Stimulated activated CD4-positive, alpha-beta T cell treated with anti-CD3 and anti-CD28 coated beads, Interleukin-4, amount 100 ng/mL, for 1 hour (primary cell): Measurements from ENCODE around the gene TAF1.
A peak's percentile ranks its signal among the peaks of the same experiment; 100 is the strongest.
"Not testable (repeated sequence)": the region's sequence is repeated elsewhere in the genome, so short reads cannot be mapped to it uniquely, and the experiment has no call there.

Source experiments
- DNase-seq: peaks from one replicate; pipeline ENCODE4 v3.0.0-alpha.2; 2020

The TAF1 gene, protein sequence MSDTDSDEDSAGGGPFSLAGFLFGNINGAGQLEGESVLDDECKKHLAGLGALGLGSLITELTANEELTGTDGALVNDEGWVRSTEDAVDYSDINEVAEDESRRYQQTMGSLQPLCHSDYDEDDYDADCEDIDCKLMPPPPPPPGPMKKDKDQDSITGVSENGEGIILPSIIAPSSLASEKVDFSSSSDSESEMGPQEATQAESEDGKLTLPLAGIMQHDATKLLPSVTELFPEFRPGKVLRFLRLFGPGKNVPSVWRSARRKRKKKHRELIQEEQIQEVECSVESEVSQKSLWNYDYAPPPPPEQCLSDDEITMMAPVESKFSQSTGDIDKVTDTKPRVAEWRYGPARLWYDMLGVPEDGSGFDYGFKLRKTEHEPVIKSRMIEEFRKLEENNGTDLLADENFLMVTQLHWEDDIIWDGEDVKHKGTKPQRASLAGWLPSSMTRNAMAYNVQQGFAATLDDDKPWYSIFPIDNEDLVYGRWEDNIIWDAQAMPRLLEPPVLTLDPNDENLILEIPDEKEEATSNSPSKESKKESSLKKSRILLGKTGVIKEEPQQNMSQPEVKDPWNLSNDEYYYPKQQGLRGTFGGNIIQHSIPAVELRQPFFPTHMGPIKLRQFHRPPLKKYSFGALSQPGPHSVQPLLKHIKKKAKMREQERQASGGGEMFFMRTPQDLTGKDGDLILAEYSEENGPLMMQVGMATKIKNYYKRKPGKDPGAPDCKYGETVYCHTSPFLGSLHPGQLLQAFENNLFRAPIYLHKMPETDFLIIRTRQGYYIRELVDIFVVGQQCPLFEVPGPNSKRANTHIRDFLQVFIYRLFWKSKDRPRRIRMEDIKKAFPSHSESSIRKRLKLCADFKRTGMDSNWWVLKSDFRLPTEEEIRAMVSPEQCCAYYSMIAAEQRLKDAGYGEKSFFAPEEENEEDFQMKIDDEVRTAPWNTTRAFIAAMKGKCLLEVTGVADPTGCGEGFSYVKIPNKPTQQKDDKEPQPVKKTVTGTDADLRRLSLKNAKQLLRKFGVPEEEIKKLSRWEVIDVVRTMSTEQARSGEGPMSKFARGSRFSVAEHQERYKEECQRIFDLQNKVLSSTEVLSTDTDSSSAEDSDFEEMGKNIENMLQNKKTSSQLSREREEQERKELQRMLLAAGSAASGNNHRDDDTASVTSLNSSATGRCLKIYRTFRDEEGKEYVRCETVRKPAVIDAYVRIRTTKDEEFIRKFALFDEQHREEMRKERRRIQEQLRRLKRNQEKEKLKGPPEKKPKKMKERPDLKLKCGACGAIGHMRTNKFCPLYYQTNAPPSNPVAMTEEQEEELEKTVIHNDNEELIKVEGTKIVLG (N-terminal part only)

DNA sequence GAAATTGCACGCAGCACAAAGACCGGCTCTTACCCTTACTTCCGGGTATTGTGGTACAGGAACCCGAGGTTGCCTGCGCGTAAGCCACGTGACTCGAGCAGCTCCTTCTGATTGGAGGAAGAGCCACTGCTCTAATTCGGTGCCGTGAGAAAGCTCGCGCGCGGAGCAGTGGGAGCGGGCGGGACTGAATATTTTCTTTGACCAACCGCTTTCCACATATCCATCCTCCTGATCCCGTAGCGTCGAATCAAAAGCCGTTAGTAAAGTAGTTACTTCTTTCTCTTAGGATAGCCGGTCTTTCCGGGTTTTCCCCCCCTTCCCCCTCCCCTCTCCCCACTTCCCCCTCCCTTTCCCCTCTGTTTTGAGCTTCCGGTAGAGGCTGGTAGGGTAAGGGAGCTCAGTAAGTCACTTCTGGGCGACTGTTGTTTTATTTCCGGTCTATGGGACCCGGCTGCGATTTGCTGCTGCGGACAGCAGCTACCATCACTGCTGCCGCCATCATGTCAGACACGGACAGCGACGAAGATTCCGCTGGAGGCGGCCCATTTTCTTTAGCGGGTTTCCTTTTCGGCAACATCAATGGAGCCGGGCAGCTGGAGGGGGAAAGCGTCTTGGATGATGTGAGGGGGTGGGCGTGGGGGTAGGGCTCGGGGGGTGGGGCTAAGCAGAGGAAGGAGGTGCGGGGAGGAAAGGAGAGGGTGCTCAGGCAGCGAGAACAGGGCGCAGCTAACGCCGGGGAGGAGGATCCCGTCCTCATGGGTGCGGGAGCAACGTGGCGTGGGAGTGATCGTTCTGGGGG is at the start of gene TAF1:
Gene TAF1 (plus strand): TSS at position 483 of the 799 bp plus-strand sequence. CDS start 18 bp downstream, at position 501.
- peak; percentile 86 for DNase-seq

GRCh38 chrX:71316959-71317358 is 49.2 kb upstream of the TAF1 start:
- DNase-seq, result not testable (repeated sequence)

DNA sequence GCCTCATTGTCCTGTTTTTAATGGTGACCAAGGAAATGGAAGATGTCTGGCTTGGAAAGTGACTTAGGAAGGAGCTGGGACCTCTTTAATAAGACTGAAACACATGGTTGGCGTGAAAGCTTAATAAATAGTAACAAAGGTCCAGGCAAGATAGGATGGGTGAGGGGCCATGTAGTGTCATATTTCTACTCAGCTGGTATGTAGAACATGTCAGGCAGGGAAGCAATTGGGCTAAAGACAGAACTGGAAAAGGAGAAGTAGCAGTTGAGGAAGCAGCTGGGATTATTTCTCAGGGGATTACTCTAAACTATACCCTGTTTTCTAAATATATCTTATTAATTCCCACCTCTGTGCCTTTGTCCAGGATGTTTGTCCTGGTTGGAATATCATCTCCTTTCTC is 46.0 kb upstream of the TAF1 start:
- no peak for DNase-seq

DNA sequence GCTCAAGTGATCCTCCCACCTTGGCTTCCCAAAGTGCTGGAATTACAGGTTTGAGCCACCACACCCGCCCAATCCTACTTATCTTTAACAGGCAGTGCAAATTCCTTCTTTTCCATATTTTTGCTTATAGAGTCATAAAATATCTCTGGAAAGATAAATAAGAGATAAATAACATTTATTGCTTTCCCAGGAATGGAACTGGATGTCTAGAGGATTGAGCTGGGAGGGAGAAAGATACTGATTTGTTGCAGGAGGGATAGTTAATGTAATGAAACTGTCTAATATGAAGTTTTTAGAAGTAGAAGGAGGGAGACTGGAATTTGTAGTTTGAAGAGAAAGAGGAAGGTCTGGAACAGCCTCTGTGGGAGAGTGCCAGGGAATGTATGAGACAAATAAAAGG is 44.4 kb upstream of the TAF1 start:
- no peak for DNase-seq

DNA sequence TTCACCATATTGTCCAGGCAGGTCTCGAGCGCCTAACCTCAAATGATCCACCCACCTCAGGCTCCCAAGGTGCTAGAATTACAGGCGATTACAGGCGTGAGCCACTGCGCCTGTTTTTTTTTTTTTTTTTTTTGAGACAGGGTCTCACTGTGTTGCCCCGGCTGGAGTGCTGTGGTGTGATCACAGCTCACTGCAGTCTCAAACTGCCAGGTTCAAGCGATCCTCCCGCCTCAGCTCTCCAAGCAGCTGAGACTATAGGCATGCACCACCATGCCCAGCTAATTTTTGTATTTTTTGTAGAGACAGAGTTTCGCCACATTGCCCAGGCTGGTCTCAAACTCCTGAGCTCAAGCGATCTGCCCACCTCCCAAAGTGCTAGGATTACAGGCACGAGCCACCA is 41.7 kb upstream of the TAF1 start:
- DNase-seq, result not testable (repeated sequence)

- DNase-seq, result no peak
Observed at GRCh38 chrX:71326394-71326793, 39.8 kb upstream of the TAF1 start.

DNA sequence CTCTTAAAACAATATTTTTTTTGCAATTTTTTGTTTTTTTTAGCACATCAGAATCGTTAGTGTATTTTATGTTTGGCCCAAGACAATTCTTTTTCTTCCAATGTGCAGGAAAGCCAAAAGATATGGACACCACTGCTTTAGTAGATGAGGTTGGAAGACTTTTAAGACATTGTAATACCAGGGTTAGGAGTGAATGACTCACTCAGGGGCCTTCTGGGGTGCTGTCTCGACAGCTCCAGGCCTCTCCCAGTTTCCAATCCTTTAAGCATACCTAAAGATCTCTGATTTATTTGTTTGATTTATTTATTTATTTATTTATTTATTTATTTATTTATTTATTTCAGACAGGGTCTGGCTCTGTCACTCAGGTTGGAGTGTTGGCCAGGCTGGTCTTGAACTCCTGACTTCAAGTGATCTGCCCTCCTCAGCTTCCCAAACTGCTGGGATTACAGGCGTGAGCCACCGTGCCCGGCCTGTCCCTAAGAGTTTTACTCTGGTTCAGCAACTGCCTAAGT is 16.9 kb upstream of the TAF1 start:
- DNase-seq, result not testable (repeated sequence)

DNA sequence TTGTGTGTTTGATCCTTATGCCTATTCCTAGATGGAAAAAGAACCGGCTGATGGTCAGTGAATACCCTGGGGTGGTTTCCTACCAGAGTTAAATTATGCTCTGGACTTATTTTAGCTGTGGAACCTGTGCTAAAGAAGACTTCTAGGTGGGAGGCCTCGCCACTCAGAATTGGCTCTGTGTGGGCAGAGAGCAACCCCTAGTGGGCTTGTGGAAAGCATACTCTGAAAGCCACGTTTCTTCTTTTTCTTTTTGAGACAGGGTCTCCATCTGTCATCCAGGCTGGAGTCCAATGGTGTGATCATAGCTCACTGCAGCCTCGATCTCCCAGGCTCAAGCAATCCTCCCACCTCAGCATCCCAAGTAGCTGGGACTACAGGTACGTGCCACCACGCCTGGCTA is 16.3 kb upstream of the TAF1 start:
- not testable (repeated sequence) for DNase-seq

GRCh38 chrX:71352439-71352838 is 13.7 kb upstream of the TAF1 start:
- not testable (repeated sequence) for DNase-seq

DNA sequence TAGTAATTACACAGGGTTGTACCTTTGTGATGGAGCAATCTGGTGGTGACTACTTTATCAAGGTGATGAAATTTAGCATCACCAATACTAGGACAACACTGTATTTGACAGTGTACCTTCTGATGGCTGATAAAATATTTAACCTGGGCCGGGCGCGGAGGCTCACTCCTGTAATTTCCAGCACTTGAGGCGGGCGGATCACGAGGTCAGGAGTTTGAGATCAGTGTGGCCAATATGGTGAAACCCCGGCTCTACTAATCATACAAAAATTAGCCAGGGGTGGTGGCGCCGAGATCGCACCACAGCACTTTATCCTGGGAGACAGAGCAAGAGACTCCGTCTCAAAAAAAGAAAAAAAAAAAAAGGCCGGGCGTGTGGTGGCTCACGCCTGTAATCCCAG is 1.9 kb upstream of the TAF1 start:
- DNase-seq, result no peak

GRCh38 chrX:71365356-71365874 is 742 bp upstream of the TAF1 start:
- no peak for DNase-seq

- DNase-seq, result peak; percentile 35
Observed at GRCh38 chrX:71366674-71367256, 608 bp downstream of the TAF1 start.

GRCh38 chrX:71367396-71367795 is 1.2 kb downstream of the TAF1 start:
- peak; percentile 13 for DNase-seq

DNA sequence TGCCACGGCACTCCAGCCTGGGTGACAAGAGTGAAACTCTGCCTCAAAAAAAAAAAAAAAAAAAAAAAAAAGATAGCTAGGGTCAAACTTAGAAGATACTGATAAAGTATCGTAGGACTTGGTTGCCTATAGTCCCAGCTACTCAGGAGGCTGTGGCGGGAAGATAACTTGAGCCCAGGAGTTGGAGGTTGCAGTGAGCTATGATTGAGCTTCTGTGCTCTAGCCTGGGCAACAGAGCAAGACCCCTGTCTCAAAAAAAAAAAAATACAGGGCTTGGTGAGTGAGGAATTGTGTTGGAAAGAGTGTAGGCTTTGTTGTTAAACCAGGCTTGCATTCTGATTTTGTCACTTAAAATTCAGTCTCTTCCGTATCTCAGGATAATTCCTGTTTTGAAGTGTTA is 6.2 kb downstream of the TAF1 start:
- no peak for DNase-seq

DNA sequence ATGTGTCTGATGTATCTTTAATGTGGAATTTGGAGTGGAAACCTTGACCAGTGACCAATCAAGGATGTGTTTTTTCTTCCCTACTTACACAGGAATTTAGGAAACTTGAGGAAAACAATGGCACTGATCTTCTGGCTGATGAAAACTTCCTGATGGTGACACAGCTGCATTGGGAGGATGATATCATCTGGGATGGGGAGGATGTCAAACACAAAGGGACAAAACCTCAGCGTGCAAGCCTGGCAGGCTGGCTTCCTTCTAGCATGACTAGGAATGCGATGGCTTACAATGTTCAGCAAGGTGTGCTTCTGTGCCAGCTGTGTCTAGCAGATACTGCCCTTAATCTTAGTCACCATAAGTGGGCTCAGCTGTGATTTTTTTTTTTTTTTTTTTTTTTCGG is 12.6 kb downstream of the TAF1 start:
- DNase-seq, result no peak

GRCh38 chrX:71391725-71392124 is 25.6 kb downstream of the TAF1 start:
- not testable (repeated sequence) for DNase-seq

GRCh38 chrX:71393919-71394318 is 27.8 kb downstream of the TAF1 start:
- DNase-seq, result no peak

DNA sequence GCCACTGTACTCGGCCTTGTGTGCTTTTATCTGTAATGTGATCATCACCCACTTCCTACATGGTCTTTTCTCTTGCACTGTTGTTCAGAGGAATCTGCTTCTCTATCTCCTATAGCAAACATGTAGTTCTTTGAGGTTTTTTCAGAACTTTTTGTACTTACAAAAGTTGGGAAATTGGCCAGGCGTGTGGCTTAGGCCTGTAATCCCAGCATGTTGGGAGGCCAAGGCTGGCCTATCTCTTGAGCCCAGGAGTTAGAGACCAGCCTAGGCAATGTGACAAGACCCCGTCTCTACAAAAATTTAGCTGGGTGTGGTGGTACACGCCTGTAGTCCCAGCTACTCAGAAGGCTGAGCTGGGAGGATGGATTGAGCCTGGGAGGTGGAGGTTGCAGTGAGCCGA is 30.4 kb downstream of the TAF1 start:
- no peak for DNase-seq

- DNase-seq, result no peak
Observed at GRCh38 chrX:71400710-71401109, 34.6 kb downstream of the TAF1 start.

GRCh38 chrX:71416260-71416659 is 50.1 kb downstream of the TAF1 start:
- not testable (repeated sequence) for DNase-seq

DNA sequence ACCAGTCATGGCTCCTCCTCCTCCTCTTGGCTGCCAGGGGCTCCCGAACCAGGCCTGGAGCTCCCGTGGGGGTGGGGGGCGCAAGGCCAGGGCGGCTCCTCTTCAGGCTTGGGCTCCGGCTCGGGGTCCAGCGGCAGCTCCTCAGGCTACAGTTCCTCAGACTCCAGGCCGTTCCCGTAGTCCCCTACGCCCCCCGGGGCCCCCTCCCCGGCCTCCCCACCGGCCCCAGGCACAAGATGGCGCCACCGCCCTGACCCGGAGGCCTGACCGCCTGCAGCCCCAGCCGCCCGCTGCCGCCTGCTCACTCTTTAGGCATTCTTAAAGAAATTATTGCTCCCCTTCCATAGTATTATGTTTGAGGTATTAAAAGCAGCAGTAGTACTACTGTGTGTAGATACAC is 54.5 kb downstream of the TAF1 start:
- DNase-seq, result no peak
